ENCODE results near the gene MAP3K12. TPM values are rescaled to one million over a fixed set of nuclear protein-coding genes. Genes with fewer than 3 reads are reported as not detected.

Gene MAP3K12
- total and polyA plus RNA-seq, 10 of the 15 experiments (the other 5 are each of a cell fraction or from before 2014, with no cell fraction given) = 0.45 to 14.9 (median 6.9) TPM

- no peak for TF ChIP-seq FOS (IDR thresholded peaks at IDR 0.05; ENCODE audit: borderline replicate concordance, extremely low read depth, insufficient read length)
- no peak for TF ChIP-seq RAD21 (IDR thresholded peaks at IDR 0.05; ENCODE audit: insufficient read depth, low read depth, low read length)
- TF ChIP-seq CREB1 (IDR thresholded peaks at IDR 0.05; ENCODE audit: low read depth) = 0 out of 2 replicates have a peak, but pooled peaks have one; percentile 12
- TF ChIP-seq PBX3 (IDR thresholded peaks at IDR 0.05; ENCODE audit: insufficient replicate concordance, low read depth, low read length) = no peak
- TF ChIP-seq EGR1 (IDR thresholded peaks at IDR 0.05; ENCODE audit: borderline replicate concordance in 1 of 2, low read depth in 2 of 2, low read length in 2 of 2) = peak in 1 of 2 experiments; percentile 19; a peak in 1 of 3 replicates
- no peak for TF ChIP-seq PRDM15 (CRISPR knock-in tag; IDR thresholded peaks at IDR 0.05)
- TF ChIP-seq TCF12 (IDR thresholded peaks at IDR 0.05; ENCODE audit: low read depth, low read length) = no peak
- no peak for TF ChIP-seq ZNF687 (IDR thresholded peaks at IDR 0.05)
- no peak for TF ChIP-seq POU2F2 (IDR thresholded peaks at IDR 0.05; ENCODE audit: borderline replicate concordance, low read depth, low read length)
- no peak for TF ChIP-seq TARDBP (IDR thresholded peaks at IDR 0.05; ENCODE audit: borderline replicate concordance)
- no peak for TF ChIP-seq MYC (IDR thresholded peaks at IDR 0.05; ENCODE audit: insufficient read depth, insufficient read length, insufficient replicate concordance, low read length, severe bottlenecking)
- 0 out of 4 replicates have a peak, but pooled peaks of 1 of the 2 experiments have one; percentile 23 for TF ChIP-seq SRF (IDR thresholded peaks at IDR 0.05; ENCODE audit: low read depth in 2 of 2, low read length in 2 of 2)
- no peak for TF ChIP-seq ZNF217 (IDR thresholded peaks at IDR 0.05)
- peak; percentile 24; the same call in 1 of the 2 replicates for TF ChIP-seq POLR2A (IDR thresholded peaks at IDR 0.05; ENCODE audit: low read depth, low read length)
- TF ChIP-seq E2F8 (IDR thresholded peaks at IDR 0.05; ENCODE audit: low read depth, partially characterized antibody) = no peak
- TF ChIP-seq BACH1 (IDR thresholded peaks at IDR 0.05; ENCODE audit: borderline replicate concordance) = peak; percentile 15; the same call in 1 of the 2 replicates
These were observed at the start of gene MAP3K12 (continued) for GRCh38 chr12:53499266-53500141.
